ENCODE data around the gene ZBTB12.

DNA sequence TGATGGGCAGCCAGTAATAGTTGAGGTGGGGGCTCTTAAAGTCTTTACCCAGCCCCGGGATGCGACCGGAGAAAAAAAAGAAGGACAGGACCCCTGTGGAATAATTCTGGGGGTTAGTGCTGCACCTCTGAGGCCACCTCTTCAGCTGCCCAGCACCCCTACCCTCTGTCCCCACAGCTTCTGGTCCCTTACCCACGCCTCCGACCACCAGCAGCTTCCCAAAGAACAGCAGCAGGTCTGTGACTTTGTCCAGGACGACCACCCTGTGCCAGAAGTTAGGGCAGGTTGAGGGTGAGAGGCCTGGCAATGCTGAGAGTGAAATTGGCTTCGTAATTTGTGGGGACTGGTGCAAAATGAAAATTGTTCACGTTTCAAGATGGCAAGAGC, 37.1 kb downstream of the ZBTB12 start:
- TF ChIP-seq, protein P1, sequence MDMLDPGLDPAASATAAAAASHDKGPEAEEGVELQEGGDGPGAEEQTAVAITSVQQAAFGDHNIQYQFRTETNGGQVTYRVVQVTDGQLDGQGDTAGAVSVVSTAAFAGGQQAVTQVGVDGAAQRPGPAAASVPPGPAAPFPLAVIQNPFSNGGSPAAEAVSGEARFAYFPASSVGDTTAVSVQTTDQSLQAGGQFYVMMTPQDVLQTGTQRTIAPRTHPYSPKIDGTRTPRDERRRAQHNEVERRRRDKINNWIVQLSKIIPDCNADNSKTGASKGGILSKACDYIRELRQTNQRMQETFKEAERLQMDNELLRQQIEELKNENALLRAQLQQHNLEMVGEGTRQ (IDR thresholded peaks at IDR 0.05; ENCODE audit: low read length), result no peak
- TF ChIP-seq EP300 (IDR thresholded peaks at IDR 0.05; ENCODE audit: borderline replicate concordance in 1 of 2, low read depth in 2 of 2, low read length in 2 of 2) (no peak), POLR2AphosphoS5 (IDR thresholded peaks at IDR 0.05; ENCODE audit: low read depth, low read length) (no peak), CHD1 (IDR thresholded peaks at IDR 0.05; ENCODE audit: low read depth, low read length) (no peak), TCF12 (IDR thresholded peaks at IDR 0.05; ENCODE audit: low read depth, low read length) (no peak), NRF1 (IDR thresholded peaks at IDR 0.05; ENCODE audit: low read depth, low read length) (no peak), CEBPB (IDR thresholded peaks at IDR 0.05; ENCODE audit: low read depth, low read length) (no peak)
- TF ChIP-seq, protein P2, sequence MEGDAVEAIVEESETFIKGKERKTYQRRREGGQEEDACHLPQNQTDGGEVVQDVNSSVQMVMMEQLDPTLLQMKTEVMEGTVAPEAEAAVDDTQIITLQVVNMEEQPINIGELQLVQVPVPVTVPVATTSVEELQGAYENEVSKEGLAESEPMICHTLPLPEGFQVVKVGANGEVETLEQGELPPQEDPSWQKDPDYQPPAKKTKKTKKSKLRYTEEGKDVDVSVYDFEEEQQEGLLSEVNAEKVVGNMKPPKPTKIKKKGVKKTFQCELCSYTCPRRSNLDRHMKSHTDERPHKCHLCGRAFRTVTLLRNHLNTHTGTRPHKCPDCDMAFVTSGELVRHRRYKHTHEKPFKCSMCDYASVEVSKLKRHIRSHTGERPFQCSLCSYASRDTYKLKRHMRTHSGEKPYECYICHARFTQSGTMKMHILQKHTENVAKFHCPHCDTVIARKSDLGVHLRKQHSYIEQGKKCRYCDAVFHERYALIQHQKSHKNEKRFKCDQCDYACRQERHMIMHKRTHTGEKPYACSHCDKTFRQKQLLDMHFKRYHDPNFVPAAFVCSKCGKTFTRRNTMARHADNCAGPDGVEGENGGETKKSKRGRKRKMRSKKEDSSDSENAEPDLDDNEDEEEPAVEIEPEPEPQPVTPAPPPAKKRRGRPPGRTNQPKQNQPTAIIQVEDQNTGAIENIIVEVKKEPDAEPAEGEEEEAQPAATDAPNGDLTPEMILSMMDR (IDR thresholded peaks at IDR 0.05; ENCODE audit: control extremely low read depth in 1 of 3, insufficient read depth in 1 of 3, low read depth in 1 of 3, low read length in 3 of 3), result no peak
